Fibroblast of mammary gland (primary cell): ENCODE data around the gene PCGF3.
"Not testable (repeated sequence)": the region's sequence is repeated elsewhere in the genome, so short reads cannot be mapped to it uniquely, and the experiment has no call there.

Experiments used
- DNase-seq: peaks from one replicate; pipeline ENCODE4 v3.0.0-alpha.2; 2010; ENCODE audit warnings: low read depth
- H3K4me3 ChIP-seq: 2 replicates; pipeline ENCODE4 v1.5.1; 2011; ENCODE audit warnings: low read depth, mild to moderate bottlenecking, low read length, moderate library complexity; ENCODE audit not compliant: control insufficient read depth
- TF ChIP-seq, protein P1 (sequence below): conservative IDR thresholded peaks from 2 replicates; pipeline ENCODE4 v1.5.1; 2011; ENCODE audit warnings: low read depth, low read length, inconsistent platforms; ENCODE audit not compliant: control insufficient read depth, insufficient read depth

PCGF3 gene

DNA sequence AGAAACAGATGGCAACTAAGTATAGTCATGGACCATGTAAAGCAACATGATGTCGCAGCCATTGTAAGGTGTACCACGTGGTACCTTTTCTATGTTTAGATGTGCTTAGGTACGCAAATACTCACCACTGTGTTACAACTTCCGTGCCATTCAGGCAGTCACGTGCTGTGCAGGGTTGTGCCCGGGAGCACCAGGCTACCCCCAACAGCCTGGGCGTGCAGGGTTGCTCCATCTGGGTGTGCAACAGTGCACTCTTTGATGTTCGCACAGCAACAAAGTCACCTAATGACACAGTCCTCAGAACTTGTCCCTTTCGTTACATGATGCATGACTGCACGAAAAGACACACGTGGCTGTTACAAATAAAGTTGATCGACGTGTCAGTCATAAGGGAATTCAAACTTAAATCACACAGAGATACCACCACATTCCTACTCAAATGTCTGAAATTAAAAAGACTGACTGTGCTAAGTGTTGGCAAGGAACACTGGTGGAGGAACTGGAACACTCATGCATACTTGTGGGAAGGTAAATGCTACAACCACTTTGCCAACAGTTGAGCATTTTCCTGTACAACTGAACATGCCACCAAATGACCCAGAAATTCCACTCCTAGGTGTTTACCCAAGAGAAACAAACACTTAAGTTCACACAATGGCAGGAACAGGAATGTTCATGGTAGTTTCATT is 95.9 kb downstream of the PCGF3 start:
- TF ChIP-seq, protein P1, sequence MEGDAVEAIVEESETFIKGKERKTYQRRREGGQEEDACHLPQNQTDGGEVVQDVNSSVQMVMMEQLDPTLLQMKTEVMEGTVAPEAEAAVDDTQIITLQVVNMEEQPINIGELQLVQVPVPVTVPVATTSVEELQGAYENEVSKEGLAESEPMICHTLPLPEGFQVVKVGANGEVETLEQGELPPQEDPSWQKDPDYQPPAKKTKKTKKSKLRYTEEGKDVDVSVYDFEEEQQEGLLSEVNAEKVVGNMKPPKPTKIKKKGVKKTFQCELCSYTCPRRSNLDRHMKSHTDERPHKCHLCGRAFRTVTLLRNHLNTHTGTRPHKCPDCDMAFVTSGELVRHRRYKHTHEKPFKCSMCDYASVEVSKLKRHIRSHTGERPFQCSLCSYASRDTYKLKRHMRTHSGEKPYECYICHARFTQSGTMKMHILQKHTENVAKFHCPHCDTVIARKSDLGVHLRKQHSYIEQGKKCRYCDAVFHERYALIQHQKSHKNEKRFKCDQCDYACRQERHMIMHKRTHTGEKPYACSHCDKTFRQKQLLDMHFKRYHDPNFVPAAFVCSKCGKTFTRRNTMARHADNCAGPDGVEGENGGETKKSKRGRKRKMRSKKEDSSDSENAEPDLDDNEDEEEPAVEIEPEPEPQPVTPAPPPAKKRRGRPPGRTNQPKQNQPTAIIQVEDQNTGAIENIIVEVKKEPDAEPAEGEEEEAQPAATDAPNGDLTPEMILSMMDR = no peak
- H3K4me3 ChIP-seq = no peak overlapping the region
- no peak for DNase-seq

DNA sequence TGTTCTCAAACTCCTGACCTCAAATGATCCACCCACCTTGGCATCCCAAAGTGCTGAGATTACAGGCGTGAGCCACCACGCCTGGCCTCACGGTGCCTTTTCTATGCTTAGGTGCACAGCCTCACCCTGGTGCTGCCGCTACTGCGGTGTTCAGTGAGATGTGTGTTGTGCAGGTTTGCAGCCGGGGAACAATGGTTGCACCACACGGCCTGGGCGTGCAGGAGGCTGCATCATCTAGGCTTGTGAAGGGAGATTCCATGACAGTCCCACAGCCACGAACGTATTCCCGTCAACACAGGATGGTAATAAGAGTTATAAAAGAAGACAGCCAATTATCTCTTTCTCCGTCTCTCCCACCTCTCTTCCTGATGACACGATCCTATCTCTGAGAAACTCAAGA is 98.3 kb downstream of the PCGF3 start:
- no peak for DNase-seq
- TF ChIP-seq, protein P1 = no peak
- no peak overlapping the region for H3K4me3 ChIP-seq

DNA sequence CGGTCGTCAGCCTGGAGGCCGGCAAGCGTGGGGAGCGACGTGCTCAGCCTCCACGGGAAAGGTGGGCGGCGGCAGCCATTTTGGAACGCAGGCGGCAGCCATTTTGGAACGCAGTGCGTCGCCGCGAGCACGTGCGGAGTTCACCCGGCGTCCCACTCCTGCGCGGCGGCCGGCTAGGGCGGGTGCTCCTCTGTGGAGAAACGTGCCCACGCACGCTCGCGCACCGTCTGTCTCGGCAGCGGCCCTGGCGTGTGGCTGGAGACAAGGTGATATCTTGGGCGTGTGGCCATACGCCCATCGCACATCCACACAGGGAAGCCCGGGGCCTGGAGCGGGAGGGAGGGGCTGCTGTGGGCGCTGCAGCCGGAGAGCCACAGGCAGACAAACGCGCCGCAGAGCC is 99.2 kb downstream of the PCGF3 start:
- DNase-seq = no peak
- no peak overlapping the region for H3K4me3 ChIP-seq
- TF ChIP-seq, protein P1 = no peak

DNA sequence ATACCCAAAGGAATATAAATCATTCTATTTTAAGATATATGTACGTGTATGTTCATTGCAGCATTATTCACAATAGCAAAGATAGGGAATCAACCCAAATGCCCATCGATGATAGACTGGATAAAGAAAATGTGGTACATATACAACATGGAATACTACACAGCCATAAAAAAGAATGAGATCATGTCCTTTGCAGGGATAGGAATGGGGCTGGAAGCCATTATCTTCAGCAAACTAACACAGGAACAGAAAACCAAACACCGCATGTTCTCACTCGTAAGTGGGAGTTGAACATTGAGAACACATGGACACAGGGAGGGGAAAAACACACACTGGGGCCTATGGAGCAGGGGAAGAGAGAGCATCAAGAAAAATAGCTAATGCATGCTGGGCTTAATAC is 101.3 kb downstream of the PCGF3 start:
- not testable (repeated sequence) for DNase-seq, H3K4me3 ChIP-seq

DNA sequence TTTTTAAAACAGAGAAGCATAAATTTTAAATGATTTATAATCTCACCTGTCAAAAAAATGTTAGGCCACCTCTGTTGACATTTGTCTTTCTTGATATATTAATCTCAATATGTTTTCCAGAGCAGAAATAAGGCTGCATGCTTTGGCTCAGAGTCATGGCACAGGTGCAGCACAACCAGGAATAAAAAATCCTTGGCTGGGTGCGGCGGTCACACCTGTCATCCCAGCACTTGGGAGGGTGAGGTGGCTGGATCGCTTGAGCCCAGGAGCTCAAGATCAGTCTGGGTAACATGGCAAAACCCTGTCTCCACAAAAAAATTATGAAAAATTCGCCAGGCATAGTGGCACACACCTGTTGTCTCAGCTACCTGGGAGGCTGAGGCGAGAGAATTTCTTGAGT is 102.2 kb downstream of the PCGF3 start:
- no peak for DNase-seq
- no peak overlapping the region for H3K4me3 ChIP-seq
- TF ChIP-seq, protein P1 = no peak

DNA sequence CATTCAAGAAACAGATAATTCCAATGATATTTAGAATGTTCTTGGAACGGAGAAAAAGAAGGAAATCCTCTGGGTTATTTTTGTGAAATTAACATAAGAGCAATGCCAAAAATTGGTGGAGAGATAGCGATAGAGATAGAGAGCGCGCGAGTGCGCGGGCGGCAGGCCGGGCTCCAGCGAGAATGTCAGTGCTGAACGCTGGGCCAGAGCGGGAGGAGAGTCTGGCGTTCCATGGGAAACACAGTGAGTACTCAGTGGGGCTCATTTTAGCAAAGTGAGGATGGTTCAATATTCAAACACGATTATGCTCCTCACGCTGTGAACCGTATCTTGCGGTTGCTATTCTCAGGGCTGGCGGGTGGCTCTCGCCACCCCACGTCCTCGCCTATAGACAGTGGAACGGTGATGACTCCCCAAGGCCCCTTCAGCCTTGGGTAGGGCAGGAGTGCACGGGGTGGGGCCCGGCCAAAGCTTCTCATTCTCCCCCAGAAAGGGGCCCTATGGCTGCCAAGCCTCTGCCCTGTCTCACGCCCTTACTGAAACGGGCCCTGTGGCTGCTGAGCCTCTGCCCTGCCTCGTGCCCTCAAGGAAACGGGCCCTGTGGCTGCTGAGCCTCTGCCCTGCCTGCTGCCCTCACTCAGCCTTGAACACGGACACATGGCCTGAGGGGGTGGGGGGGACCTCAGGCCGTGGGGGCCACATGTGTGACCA is 103.4 kb downstream of the PCGF3 start:
- TF ChIP-seq, protein P1 = no peak
- no peak overlapping the region for H3K4me3 ChIP-seq
- no peak for DNase-seq

DNA sequence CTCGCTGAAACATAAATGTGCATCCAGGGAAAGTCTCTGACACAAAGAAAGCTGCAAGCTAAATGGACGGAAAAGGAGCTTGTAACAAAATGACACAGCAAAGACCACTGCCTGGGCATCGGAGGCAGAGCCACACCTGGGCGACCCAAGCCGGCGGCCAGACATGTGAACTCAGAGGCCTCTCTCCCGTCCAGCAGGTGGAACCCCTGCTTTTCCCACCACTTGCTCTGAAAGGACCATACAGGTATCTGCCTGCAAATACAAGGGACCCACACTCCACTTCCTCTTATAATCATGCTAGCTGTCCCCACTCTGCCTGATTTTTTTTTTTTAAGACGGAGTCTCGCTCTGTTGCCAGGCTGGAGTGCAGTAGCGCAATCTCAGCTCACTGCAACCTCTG is 108.3 kb downstream of the PCGF3 start:
- no peak overlapping the region for H3K4me3 ChIP-seq
- DNase-seq = no peak
- TF ChIP-seq, protein P1 = no peak
